Measurements from ENCODE around the gene PLEKHJ1. TPM values are rescaled to one million over a fixed set of nuclear protein-coding genes. Genes with fewer than 3 reads are reported as not detected.
A peak's percentile ranks its signal among the peaks of the same experiment; 100 is the strongest.

The PLEKHJ1 gene
- polyA plus RNA-seq, 2 of the 4 experiments (the other 2 are of a cell fraction) = 19.9 to 33.9 TPM

- Histone ChIP-seq H3K4me1 (peaks cover 27% of the 10 kb centered on the region), H3K27ac (peak overlapping the region; percentile 79 to 98; a peak in 5 of 6 replicates), H3K4me3 (peak overlapping the region; percentile 100), H3K9me3 (no peaks in the 10 kb centered on the region), H3K4me2 (peak overlapping the region; percentile 77)
- FAIRE-seq = no peak
- ChIA-PET POLR2A (no interaction called here), CTCF (interaction anchor here (1.6 kb wide), 1 partner anchor 33 kb away, joined by 5 read pairs; the partner anchor contains the start of gene PLEKHJ1)
- no peak for DNase-seq (ENCODE audit: low read depth in 1 of 2, low spot score in 1 of 2)
- no peak for ATAC-seq
- no peak for TF ChIP-seq POLR2AphosphoS2 (conservative IDR thresholded peaks at IDR 0.05; ENCODE audit: low read length)
- no peak for TF ChIP-seq EHMT2 (IDR thresholded peaks at IDR 0.05; ENCODE audit: low read depth)
- TF ChIP-seq PHF8 (IDR thresholded peaks at IDR 0.05; ENCODE audit: borderline replicate concordance, low read depth) = no peak
- TF ChIP-seq JUN (IDR thresholded peaks at IDR 0.05) = no peak
- TF ChIP-seq FOSB (CRISPR knock-in tag; IDR thresholded peaks at IDR 0.05) = no peak
- no peak for TF ChIP-seq HMGXB4 (CRISPR knock-in tag; IDR thresholded peaks at IDR 0.05; ENCODE audit: borderline replicate concordance)
- TF ChIP-seq MYC (IDR thresholded peaks at IDR 0.05; ENCODE audit: borderline replicate concordance, low read length) = no peak
- TF ChIP-seq HOXA7 (CRISPR knock-in tag; IDR thresholded peaks at IDR 0.05) = no peak
- TF ChIP-seq ZFP36 (IDR thresholded peaks at IDR 0.05; ENCODE audit: borderline replicate concordance, partially characterized antibody) = no peak
- TF ChIP-seq HES2 (IDR thresholded peaks at IDR 0.05) = no peak
- no peak for TF ChIP-seq KDM1A (IDR thresholded peaks at IDR 0.05; ENCODE audit: low read depth)
- TF ChIP-seq REST (IDR thresholded peaks at IDR 0.05) = no peak
- TF ChIP-seq HOXB5 (CRISPR knock-in tag; IDR thresholded peaks at IDR 0.05) = no peak
- no peak for TF ChIP-seq RARB (CRISPR knock-in tag; IDR thresholded peaks at IDR 0.05)
- no peak for TF ChIP-seq ESRRA (IDR thresholded peaks at IDR 0.05; ENCODE audit: borderline replicate concordance, low read length)
- TF ChIP-seq MAX (IDR thresholded peaks at IDR 0.05) = no peak
- TF ChIP-seq GATA3 (IDR thresholded peaks at IDR 0.05; ENCODE audit: borderline replicate concordance) = no peak
- no peak for TF ChIP-seq POLR2A (IDR thresholded peaks at IDR 0.05; ENCODE audit: low read length)
- TF ChIP-seq FOXS1 (CRISPR knock-in tag; IDR thresholded peaks at IDR 0.05) = no peak
- no peak for TF ChIP-seq HDAC2 (IDR thresholded peaks at IDR 0.05)
- 71% methylated on average over 4 of the region's 4 CpGs for WGBS (ENCODE audit: missing lambda C conversion rate)
These were observed 32.3 kb upstream of the PLEKHJ1 start for GRCh38 chr19:2268480-2268830.

- ChIA-PET POLR2A (no interaction called here), CTCF (interaction anchor here (1.6 kb wide), 1 partner anchor 31 kb away, joined by 5 read pairs; the partner anchor contains the start of gene PLEKHJ1)
- FAIRE-seq = no peak
- Histone ChIP-seq H3K9me3 (no peaks in the 10 kb centered on the region), H3K4me3 (no peak overlapping the region), H3K4me1 (peaks cover 8% of the 10 kb centered on the region), H3K4me2 (0 out of 3 replicates have a peak overlapping the region, but pooled peaks have one; percentile 7), H3K27ac (peak overlapping the region; percentile 53 to 59; a peak in 5 of 6 replicates)
- WGBS (ENCODE audit: missing lambda C conversion rate) = 75% methylated on average over 14 of the region's 18 CpGs
- TF ChIP-seq ESRRA (IDR thresholded peaks at IDR 0.05; ENCODE audit: borderline replicate concordance, low read length) = no peak
- peak; percentile 43; the same call in 1 of the 2 replicates for TF ChIP-seq MAX (IDR thresholded peaks at IDR 0.05)
- peak in 1 of 2 experiments; percentile 19; a peak in 2 of 6 replicates for ATAC-seq
- DNase-seq (ENCODE audit: low read depth in 1 of 2, low spot score in 1 of 2) = no peak
These were observed 30.3 kb upstream of the PLEKHJ1 start for GRCh38 chr19:2266183-2266993.

Measured in A549 (cell line).